GM08714 (cell line): ENCODE results near the gene ZFYVE9.
"Not testable (repeated sequence)": the region's sequence is repeated elsewhere in the genome, so short reads cannot be mapped to it uniquely, and the experiment has no call there.

Experiments used
- H3K4me3 ChIP-seq: fragments of 200-500 bp; sonication (Bioruptor generic); 2 replicates; pipeline ENCODE4 v1.5.1; 2014; ENCODE audit warnings: mild to moderate bottlenecking, low read length, inconsistent platforms
- ZNF274 ChIP-seq: IDR thresholded peaks from 2 replicates; pipeline ENCODE4 v1.6.1; 2012; ENCODE audit warnings: mild to moderate bottlenecking, low read depth, low read length

ZFYVE9 gene

GRCh38 chr1:52366517-52366827 is 224.6 kb downstream of the ZFYVE9 start:
- no peak for TF ChIP-seq ZNF274

GRCh38 chr1:52367272-52367671 is 225.4 kb downstream of the ZFYVE9 start:
- no peak for TF ChIP-seq ZNF274
- H3K4me3 ChIP-seq: no peak overlapping the region

More at GRCh38 chr1:52366517-52366827, 224.6 kb downstream of the ZFYVE9 start:
- H3K4me3 ChIP-seq: peak overlapping the region; percentile 52; the same call in 1 of the 2 replicates

GRCh38 chr1:52368383-52369172 is 226.7 kb downstream of the ZFYVE9 start:
- peak overlapping the region; percentile 36; the same call in 1 of the 2 replicates for H3K4me3 ChIP-seq
- TF ChIP-seq ZNF274: no peak

- H3K4me3 ChIP-seq: not testable (repeated sequence)
Observed at GRCh38 chr1:52369851-52370250, 228.0 kb downstream of the ZFYVE9 start.

- H3K4me3 ChIP-seq: no peak overlapping the region
- TF ChIP-seq ZNF274: no peak
Observed at GRCh38 chr1:52385376-52385775, 243.5 kb downstream of the ZFYVE9 start.

GRCh38 chr1:52386458-52386857 is 244.6 kb downstream of the ZFYVE9 start:
- no peak overlapping the region for H3K4me3 ChIP-seq
- TF ChIP-seq ZNF274: no peak

- TF ChIP-seq ZNF274: no peak
- no peak overlapping the region for H3K4me3 ChIP-seq
Observed at GRCh38 chr1:52393174-52393573, 251.3 kb downstream of the ZFYVE9 start.
